OCI-LY1 (cell line): ENCODE results near the gene AKAP1.

Experiments used
- CTCF ChIP-seq: fragments of 200-600 bp; sonication (generic), shearing (Covaris generic); IDR thresholded peaks from 2 replicates; pipeline ENCODE4 v1.5.1; 2017; ENCODE audit warnings: mild to moderate bottlenecking, antibody characterized with exemption, low read length, moderate library complexity, mixed read lengths
- EZH2 ChIP-seq: fragments of 200-600 bp; sonication (generic), shearing (Covaris generic); IDR thresholded peaks from 2 replicates; pipeline ENCODE4 v1.8.0; 2017; ENCODE audit warnings: borderline replicate concordance, mixed run types, mild to moderate bottlenecking, antibody characterized with exemption, low read length, moderate library complexity, mixed read lengths

- TF ChIP-seq CTCF (peak; percentile 22; the same call in 1 of the 2 replicates), EZH2 (no peak)
These were observed 512 bp downstream of the AKAP1 start for GRCh38 chr17:57085448-57086068.
